Ovary (tissue), 9 donors: ENCODE measurements around the gene ANKZF1. TPM values are rescaled to one million over a fixed set of nuclear protein-coding genes. Genes with fewer than 3 reads are reported as not detected.
A peak's percentile ranks its signal among the peaks of the same experiment; 100 is the strongest.

Experiments used
- DNase-seq, 5 donors: peaks; one replicate each; pipeline ENCODE4 v3.0.0-alpha.2; 2019 to 2020
- H3K27ac ChIP-seq, 2 donors: fragments of 200-600 bp; one replicate each; pipeline versions ENCODE4 v1.5.1 to v1.8.0; 2019 to 2022
- H3K27me3 ChIP-seq: fragments of 200-600 bp; one replicate; pipeline ENCODE4 v1.8.0; 2022
- H3K36me3 ChIP-seq: fragments of 200-600 bp; sonication (generic); one replicate; pipeline ENCODE4 v1.5.1; 2019
- H3K4me1 ChIP-seq: one replicate; pipeline ENCODE4 v1.8.1; 2013; ENCODE audit warnings: mild to moderate bottlenecking, moderate library complexity; ENCODE audit not compliant: insufficient read depth
- H3K4me3 ChIP-seq: fragments of 200-600 bp; sonication (generic); one replicate; pipeline ENCODE4 v1.5.1; 2017
- H3K9me3 ChIP-seq, 2 donors: fragments of 200-600 bp in 1 of 2; sonication (generic) in 1 of 2; one replicate each; pipeline versions ENCODE4 v1.5.1 to v1.8.1; 2013 to 2019; ENCODE audit warnings: mild to moderate bottlenecking in 1 of 2, moderate library complexity in 1 of 2
- CTCF ChIP-seq, 3 donors: fragments of 450-650 bp in 2 of 3; fragments of 200-600 bp in 1 of 3; IDR thresholded peaks; one replicate each; pipeline versions ENCODE4 v1.5.1 to v1.8.0; 2016 to 2022; ENCODE audit warnings: antibody characterized with exemption in 3 of 3, mild to moderate bottlenecking in 1 of 3
- EP300 ChIP-seq: sonication (generic); formaldehyde crosslinking; IDR thresholded peaks from one replicate; pipeline ENCODE4 v1.6.1; 2017; ENCODE audit warnings: antibody characterized with exemption
- POLR2A ChIP-seq: fragments of 450-650 bp; IDR thresholded peaks from one replicate; pipeline ENCODE4 v1.6.1; 2017; ENCODE audit warnings: antibody characterized with exemption, mild to moderate bottlenecking, moderate library complexity
- WGBS, 3 donors: extraction: QIAGEN DNeasy Blood & Tissue Kit in 1 of 3; methylation state at CpG; one replicate each; pipeline versions ENCODE4 v1.1.5 to v1.1.7; 2013 to 2017; 5-methylcytosine and 5-hydroxymethylcytosine counted together
- intact Hi-C, 4 donors: fragments of 100-400 bp; cut with DNase I; formaldehyde crosslinking; loops; one replicate each; pipeline versions ENCODE4 v1.11.0 to v1.15.1; 2022 to 2023
- polyA plus RNA-seq, 2 donors: library from polyadenylated mRNA; stranded (reverse); fragments of 200-250 nt in 1 of 2; fragments of 350-450 nt in 1 of 2; fragmentation: Illumina TruSeq in 1 of 2; extraction: RNeasy Lipid Tissue Mini Kit (QIAGEN cat#74804) in 1 of 2; gene quantifications; one replicate each; pipeline ENCODE4 v1.2.3, GENCODE V29; 2013 to 2014
- total RNA-seq, 7 donors: library from RNA; depleted of rRNA in 2 of 7; stranded (reverse); fragments of >200 nt in 2 of 7; fragmentation: NEBNext Ultra II Directional in 3 of 7; extraction: Animal tissue kit (Norgen Biotek cat#: 25700) in 3 of 7; gene quantifications; one replicate each; pipeline versions ENCODE4 v1.1.0 to v1.2.4, GENCODE V29; 2016 to 2023
- donor health status: DM: no; HTN: no; CAD: no; lungs with moderate emphysema.
- donor health status: DM: no; HTN: no; CAD: no.
- donor health status: Bipolar disorder and iron deficiency.
- donor health status: DM: yes; HTN: yes; CAD: no.
- donor health status: DM: no; HTN: no; CAD: no.
- donor health status: DM: yes; HTN: yes; CAD: no.

ANKZF1 gene
- total and polyA plus RNA-seq, 9 donors: 33.1 to 60.2 (median 39.0) TPM

GRCh38 chr2:219204425-219205164 lies 25.0 kb upstream of the ANKZF1 start:
- H3K27me3 ChIP-seq: no peaks in the 10 kb centered on the region
- WGBS, 3 donors: 61 to 69% (median 64%) methylated on average over 7 of the region's 7 CpGs
- H3K27ac ChIP-seq: no peak overlapping the region
- TF ChIP-seq EP300 (no peak), POLR2A (no peak), CTCF (IDR thresholded peaks at IDR 0.05) (no peak)
- DNase-seq: no peak
- no peaks in the 10 kb centered on the region for H3K36me3 ChIP-seq
- no peaks in the 10 kb centered on the region for H3K9me3 ChIP-seq
- H3K4me1 ChIP-seq: peaks cover 4% of the 10 kb centered on the region
- no peak overlapping the region for H3K4me3 ChIP-seq
- intact Hi-C loops: no loop called here

GRCh38 chr2:219205165-219205538 lies 24.5 kb upstream of the ANKZF1 start:
- no peak for DNase-seq
- Histone ChIP-seq H3K27ac (no peak overlapping the region), H3K9me3 (no peaks in the 10 kb centered on the region), H3K4me1 (peaks cover 4% of the 10 kb centered on the region), H3K4me3 (no peak overlapping the region), H3K36me3 (no peaks in the 10 kb centered on the region), H3K27me3 (no peaks in the 10 kb centered on the region)
- intact Hi-C loops: no loop called here
- 64 to 73% (median 64%) methylated on average over 5 of the region's 5 CpGs for WGBS, 3 donors
- TF ChIP-seq EP300 (no peak), POLR2A (no peak), CTCF (IDR thresholded peaks at IDR 0.05) (no peak)

- intact Hi-C loops: no loop called here
- no peaks in the 10 kb centered on the region for H3K9me3 ChIP-seq
- H3K36me3 ChIP-seq: no peaks in the 10 kb centered on the region
- TF ChIP-seq EP300 (no peak), CTCF (IDR thresholded peaks at IDR 0.05) (no peak), POLR2A (no peak)
- peak overlapping the region; percentile 89 to 99 for H3K27ac ChIP-seq
- H3K27me3 ChIP-seq: no peaks in the 10 kb centered on the region
- WGBS, 3 donors: 11 to 22% (median 18%) methylated on average over 7 of the region's 7 CpGs
- H3K4me1 ChIP-seq: peaks cover 4% of the 10 kb centered on the region
- no peak for DNase-seq
- peak overlapping the region; percentile 75 for H3K4me3 ChIP-seq
Measured at GRCh38 chr2:219205981-219206327, 23.7 kb upstream of the ANKZF1 start.

GRCh38 chr2:219206328-219207133 lies 23.1 kb upstream of the ANKZF1 start, which contains the start of gene ZFAND2B:
TSS of gene ZFAND2B (plus strand) at chr2:219206782. CDS start at chr2:219206988, 206 bp downstream.
- intact Hi-C loops: no loop called here

More at GRCh38 chr2:219206328-219207133, 23.1 kb upstream of the ANKZF1 start, which contains the start of gene ZFAND2B:
- Histone ChIP-seq H3K27me3 (no peaks in the 10 kb centered on the region), H3K4me1 (peaks cover 4% of the 10 kb centered on the region), H3K9me3 (no peaks in the 10 kb centered on the region), H3K36me3 (no peaks in the 10 kb centered on the region), H3K27ac (peak within 1 kb of the TSS; percentile 89 to 99), H3K4me3 (peak within 1 kb of the TSS; percentile 75)
- WGBS, 3 donors: 1% methylated on average over 52 to 76 of the region's 76 CpGs
- peak; percentile 95 to 97 (median 95) for DNase-seq
- TF ChIP-seq POLR2A (peak; percentile 96), EP300 (no peak), CTCF (IDR thresholded peaks at IDR 0.05) (peak in 2 of 3 donors; percentile 27 to 29)
